ENCODE measurements around the gene HMCN2.
A peak's percentile ranks its signal among the peaks of the same experiment; 100 is the strongest.

HMCN2 gene

DNA sequence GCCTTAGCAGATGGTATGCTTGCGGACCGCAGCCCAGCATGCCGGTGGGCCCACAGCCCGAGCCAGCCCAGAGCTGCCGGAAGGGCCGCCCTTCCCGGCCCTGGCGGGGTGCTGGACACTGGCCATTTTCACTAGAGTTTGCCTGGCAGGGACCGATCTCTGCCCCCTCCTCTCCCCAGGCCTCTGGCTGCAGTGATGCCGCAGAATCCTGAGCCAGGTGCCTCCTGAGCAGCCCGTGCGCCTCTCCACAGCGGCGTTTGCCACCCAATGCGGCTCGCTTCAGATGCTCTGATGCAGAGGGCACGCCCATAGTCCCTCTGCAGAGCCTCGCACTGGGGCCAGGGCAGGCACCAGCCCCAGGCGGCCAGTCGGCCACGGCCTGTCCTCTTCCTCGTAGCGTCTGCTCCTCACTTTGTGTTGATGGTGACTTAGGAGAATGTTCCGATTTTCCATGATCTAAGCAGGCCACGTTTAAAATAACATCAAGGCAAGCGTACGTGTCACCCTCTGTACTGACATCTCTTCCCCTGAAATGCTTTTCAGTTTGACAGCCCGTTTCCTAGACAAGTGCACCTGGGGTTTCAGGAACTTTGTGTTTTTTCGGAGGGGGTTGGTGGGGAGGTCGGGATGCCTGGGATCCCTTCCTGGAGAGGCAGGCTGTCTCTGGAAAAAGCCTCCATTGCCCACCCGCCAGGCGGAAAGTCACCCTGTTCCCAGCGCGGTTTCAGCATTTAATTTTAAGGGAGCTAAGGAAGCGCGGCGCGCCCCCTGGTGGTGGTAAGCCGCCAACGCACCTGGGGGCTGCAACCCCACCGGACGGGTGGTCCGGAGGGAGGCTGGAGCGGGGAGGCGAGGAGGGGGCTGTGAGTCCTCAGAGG, 29.8 kb upstream of the HMCN2 start:
- DNase-seq = peak; percentile 69 to 85
- TF ChIP-seq POLR2A (IDR thresholded peaks at IDR 0.05; ENCODE audit: low read length) = no peak
- TF ChIP-seq GATA1 (IDR thresholded peaks at IDR 0.05; ENCODE audit: low read depth, low read length) = no peak

GRCh38 chr9:130236436-130236985, 29.0 kb upstream of the HMCN2 start:
- no peak for TF ChIP-seq GATA1 (IDR thresholded peaks at IDR 0.05; ENCODE audit: low read depth, low read length)
- TF ChIP-seq POLR2A (IDR thresholded peaks at IDR 0.05; ENCODE audit: low read length) = no peak

DNA sequence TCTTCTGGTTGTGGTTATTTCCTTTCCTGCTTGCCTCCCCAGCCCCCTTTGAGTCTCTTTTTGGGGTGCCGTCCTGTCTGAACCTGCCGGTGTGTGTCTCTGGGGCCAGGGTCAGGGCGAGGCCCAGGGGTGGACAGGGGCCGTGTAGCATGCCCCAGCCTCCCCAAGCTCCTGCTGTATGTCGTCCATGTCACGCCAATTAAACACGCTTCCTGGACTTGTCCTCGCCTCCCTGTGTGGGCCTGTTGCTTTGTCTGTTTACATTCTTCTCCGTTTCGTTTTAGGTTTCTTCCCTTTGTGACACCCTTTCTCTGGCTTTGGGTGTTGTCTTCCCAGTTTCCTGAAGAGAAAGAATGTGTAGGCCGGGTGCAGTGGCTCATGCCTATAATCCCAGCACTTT, 28.5 kb upstream of the HMCN2 start:
- no peak for DNase-seq
- no peak for TF ChIP-seq POLR2A (IDR thresholded peaks at IDR 0.05; ENCODE audit: low read length)
- no peak for TF ChIP-seq GATA1 (IDR thresholded peaks at IDR 0.05; ENCODE audit: low read depth, low read length)

More at GRCh38 chr9:130236436-130236985, 29.0 kb upstream of the HMCN2 start:
- no peak for DNase-seq

DNA sequence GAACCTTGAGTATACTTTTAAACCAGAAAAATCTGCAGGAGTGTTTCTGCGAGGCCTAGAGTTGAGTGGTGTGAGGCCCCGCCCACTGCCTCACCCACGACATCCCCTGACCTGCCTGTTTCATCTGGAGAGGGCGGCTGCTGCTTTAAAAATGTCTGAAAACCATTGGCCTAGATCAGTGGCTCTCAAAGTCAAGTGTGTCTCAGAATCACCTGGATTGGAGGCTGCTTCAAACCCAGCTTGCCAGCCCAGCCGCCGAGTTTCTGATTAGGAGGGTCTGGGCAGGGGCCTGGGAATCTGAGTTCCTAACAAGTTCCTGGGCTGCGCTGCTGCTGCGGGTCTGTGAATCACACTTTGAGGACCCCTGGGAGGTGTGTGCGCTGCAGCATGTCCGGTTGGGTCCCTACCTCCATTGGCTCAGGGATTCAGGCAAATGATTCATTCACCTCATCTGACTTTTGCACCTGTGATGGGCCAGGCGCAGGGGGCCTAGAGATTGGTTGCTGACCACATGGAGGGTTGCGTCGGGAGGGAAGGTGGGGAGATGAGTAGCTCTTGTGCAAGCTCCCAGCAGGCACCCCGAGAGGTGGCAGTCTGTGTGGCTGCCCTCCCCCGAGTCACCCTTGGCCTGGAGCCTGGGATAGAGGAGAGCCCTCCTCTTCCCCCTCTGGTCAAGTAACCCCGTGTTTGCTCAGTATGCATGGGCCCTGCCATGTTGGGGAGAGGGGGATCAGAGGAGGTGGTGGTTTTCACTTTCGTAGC, 27.6 kb upstream of the HMCN2 start:
- DNase-seq = peak in 1 of 2 experiments; percentile 36
- TF ChIP-seq POLR2A (IDR thresholded peaks at IDR 0.05; ENCODE audit: low read length) = no peak
- TF ChIP-seq GATA1 (IDR thresholded peaks at IDR 0.05; ENCODE audit: low read depth, low read length) = no peak

- TF ChIP-seq GATA1 (IDR thresholded peaks at IDR 0.05; ENCODE audit: low read depth, low read length) = no peak
- TF ChIP-seq POLR2A (IDR thresholded peaks at IDR 0.05; ENCODE audit: low read length) = no peak
Measured at GRCh38 chr9:130239363-130239695, 26.2 kb upstream of the HMCN2 start.

DNA sequence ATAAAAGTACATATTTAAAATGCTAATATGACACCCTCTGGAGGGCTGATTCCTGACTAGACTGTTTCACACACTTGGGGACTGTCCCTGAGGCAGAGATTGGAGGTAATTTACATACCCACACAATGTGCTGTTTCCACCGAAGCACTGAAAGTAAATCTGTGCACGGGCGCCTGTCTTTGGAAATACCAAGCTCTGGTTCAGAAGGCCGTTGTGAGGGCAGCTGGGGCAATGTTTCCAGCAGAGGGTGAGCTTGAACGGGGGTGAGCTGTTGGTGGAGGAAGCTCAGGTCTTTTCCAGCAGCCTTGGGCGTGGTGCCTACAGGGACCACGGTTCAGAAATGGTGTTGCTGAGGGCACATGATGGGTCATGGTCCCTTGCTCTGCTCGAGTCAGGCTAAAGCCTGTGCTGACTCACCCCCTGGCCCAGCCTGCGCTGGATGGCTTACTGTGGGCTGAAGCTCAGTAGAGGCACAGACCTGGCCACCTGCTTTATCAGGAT, 25.8 kb upstream of the HMCN2 start:
- TF ChIP-seq POLR2A (IDR thresholded peaks at IDR 0.05; ENCODE audit: low read length) = no peak
- TF ChIP-seq GATA1 (IDR thresholded peaks at IDR 0.05; ENCODE audit: low read depth, low read length) = no peak
- DNase-seq = peak; percentile 35 to 57

More at GRCh38 chr9:130239363-130239695, 26.2 kb upstream of the HMCN2 start:
- DNase-seq = no peak

DNA sequence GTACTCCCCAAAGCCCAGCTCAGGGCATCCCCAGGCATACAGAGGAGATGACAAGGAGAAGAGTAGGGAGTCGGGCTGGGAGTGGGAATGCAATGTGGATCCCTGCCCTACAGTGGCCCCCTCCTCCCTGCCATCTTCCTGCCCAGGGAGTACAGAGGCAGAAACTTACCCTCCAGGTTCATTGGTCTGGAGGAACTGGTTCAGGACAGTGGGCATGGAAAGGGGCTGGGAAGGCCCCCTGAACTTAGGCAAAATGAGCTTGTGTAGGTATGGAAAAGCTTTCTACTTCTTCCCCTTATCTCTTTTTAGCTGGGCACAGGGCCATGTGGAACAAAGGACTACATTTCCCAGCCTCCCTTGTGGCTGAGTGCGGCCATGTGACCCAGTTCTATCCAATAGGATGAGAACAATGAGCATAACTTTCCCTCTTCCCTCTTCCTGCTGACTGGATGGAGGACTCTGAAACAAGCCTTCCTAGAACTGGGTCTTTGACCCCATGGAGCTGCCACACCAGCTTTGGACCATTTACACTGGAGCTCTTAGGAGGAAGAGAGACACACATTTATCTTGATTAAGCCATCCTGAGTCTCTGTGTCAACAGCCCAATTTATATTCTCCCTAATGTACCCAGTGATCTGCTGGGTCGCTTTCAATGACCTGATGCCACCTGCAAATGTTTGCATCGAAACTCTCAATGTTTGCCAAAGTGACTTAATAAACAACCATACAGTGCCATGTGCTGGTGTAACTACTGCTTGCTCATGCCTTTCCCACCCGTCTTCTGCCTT, 25.0 kb upstream of the HMCN2 start:
- DNase-seq = peak; percentile 85 to 88
- TF ChIP-seq POLR2A (IDR thresholded peaks at IDR 0.05; ENCODE audit: low read length) (no peak), GATA1 (IDR thresholded peaks at IDR 0.05; ENCODE audit: low read depth, low read length) (no peak)

GRCh38 chr9:130241198-130241535, 24.4 kb upstream of the HMCN2 start:
- TF ChIP-seq GATA1 (IDR thresholded peaks at IDR 0.05; ENCODE audit: low read depth, low read length) = no peak
- no peak for TF ChIP-seq POLR2A (IDR thresholded peaks at IDR 0.05; ENCODE audit: low read length)
- DNase-seq = no peak

DNA sequence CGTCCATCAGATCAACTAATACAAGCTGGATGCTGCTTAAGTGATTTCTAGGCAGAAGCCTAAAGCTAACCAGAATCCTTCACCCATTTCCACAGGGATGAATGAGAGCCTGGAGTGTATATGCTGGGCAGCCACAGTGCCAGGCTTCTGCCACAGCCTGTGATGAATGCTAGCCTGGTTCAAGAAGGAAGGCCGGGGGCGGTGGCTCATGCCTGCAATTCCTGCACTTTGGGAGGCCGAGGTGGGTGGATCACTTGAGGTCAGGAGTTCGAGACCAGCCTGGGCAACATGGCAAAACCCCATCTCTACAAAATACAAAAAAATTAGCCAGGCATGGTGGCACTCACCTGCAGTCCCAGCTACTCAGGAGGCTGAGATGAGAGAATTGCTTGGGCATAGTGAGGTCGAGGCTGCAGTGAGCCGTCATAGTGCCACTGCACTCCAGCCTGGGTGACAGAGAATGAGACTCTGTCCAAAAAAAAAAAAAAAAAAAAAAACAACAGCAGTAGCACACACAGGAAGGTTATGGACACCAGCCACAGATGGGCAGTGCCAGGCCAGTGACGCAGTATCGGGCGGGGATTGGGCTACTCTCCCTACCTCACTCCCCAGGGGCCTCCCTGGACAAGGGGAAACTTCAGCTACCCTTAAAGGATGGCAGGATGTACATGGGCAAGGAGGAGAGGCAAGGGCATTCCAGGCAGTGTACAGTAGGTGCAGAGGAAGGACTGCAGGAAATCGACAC, 23.1 kb upstream of the HMCN2 start:
- no peak for TF ChIP-seq POLR2A (IDR thresholded peaks at IDR 0.05; ENCODE audit: low read length)
- no peak for TF ChIP-seq GATA1 (IDR thresholded peaks at IDR 0.05; ENCODE audit: low read depth, low read length)
- no peak for DNase-seq

DNA sequence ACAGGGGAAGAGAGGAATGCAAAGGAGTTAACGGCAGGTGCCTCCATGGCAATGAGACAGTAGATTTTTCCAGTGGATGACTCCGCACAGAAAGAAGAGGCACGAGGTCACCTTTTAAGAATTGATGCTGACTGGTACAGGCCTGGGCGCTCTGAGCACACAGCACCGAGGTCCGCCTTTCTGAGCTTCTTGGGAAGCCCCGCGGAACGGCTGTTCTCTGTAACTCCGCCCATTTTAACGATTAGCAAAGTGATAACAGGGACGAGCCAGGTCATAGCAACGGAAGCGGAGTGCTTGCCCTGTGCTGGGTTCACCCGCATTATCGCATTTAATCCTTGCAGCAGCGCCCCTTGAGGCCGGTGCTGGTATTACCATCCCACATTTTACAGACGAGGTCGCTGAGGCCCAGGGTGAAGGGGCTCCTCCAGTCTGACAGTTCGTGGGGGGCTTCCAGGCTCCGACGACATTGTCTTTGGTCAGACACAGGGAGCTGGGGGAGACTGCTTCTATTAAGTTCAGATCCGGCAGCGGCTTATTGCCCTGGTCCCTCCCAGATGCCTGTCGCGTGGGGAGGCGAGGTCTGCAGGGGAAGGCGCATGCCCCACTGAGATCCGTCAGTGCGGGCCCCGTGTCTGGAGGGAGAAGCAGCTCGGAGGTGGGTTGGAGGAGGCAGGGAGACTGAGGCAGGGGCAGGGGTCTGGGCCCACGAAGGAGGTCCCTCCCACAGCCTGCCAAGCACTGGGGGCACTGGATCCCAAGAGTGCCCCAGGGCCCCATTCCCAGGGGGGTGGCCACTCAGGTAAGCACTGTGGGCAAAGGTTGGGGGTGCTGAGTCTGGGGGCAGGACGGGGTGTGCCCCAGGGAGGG, 22.3 kb upstream of the HMCN2 start:
- DNase-seq = peak; percentile 92 to 93

DNA sequence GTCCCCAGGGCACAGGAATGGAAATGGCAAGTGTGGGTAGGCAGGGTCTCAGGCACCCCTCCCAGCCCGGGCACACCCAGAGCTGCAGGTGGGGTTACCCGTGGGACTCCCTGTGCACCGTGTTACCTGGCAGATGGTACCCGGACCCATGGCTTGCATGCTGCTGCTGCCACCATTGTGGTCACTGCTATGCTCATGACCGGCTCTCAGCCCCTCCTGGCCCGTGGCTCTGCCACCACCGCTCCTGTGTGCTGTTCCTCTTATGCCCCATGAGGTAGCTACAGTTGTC, 21.7 kb upstream of the HMCN2 start:
- TF ChIP-seq POLR2A (IDR thresholded peaks at IDR 0.05; ENCODE audit: low read length) = no peak
- DNase-seq = no peak

More for the DNA sequence above, 22.3 kb upstream of the HMCN2 start:
- TF ChIP-seq GATA1 (IDR thresholded peaks at IDR 0.05; ENCODE audit: low read depth, low read length) (no peak), POLR2A (IDR thresholded peaks at IDR 0.05; ENCODE audit: low read length) (peak; percentile 16)

DNA sequence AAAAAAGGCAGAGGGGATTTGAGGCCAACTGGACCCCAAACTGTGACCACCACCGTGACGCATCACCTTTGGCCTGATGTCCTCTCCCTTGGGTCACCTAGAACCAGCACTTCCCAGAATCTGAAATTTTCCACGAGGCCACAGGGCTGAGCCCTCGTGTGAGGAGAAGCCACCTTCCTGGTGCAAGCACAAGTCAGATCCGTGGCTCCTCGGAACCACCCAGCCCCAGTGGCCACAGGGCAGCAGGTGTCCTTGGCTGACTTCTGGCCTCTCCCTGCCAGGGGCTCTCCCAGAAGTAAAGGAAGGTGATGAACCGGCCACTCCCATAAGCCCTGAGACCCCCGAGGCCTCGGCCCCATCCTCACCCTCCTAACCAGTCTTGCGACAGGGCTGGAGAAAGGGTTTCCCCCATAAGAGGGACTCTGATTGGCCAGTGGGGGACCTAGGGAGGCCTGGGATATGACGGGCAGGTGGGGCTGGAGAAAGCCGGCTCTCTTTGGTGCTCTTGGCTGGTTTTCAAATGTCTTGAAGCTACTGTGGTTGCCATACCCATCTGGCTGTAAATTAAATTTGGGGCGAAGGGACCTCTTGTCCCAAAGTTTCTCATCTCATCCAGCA, 20.9 kb upstream of the HMCN2 start:
- TF ChIP-seq POLR2A (IDR thresholded peaks at IDR 0.05; ENCODE audit: low read length) (no peak), GATA1 (IDR thresholded peaks at IDR 0.05; ENCODE audit: low read depth, low read length) (no peak)
- DNase-seq = no peak

Data from erythroblast (primary cell).